ENCODE results near the gene TEN1.

Gene TEN1

DNA sequence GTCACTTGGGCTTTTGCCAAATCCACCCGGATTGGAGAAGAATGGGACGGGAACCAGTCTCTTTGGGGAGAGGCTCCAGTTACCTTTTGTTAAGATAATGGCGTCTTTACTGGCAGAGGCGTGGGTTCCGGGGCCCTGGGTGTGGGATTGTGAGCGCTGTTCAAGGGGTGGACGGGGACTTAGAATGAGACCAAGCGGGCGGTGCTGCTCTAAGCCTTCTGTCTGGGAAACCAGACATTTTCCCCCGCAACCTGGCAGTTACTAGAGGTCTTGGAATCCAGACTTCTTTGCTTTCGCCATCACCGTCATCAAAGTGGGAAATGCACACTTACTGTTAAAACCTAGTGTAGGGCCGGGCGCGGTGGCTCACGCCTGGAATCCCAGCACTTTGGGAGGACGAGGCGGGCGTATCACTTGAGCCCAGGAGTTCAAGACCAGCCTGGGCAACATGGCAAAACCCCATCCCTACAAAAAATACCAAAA lies 706 bp downstream of the TEN1 start:
- no peak for DNase-seq

DNA sequence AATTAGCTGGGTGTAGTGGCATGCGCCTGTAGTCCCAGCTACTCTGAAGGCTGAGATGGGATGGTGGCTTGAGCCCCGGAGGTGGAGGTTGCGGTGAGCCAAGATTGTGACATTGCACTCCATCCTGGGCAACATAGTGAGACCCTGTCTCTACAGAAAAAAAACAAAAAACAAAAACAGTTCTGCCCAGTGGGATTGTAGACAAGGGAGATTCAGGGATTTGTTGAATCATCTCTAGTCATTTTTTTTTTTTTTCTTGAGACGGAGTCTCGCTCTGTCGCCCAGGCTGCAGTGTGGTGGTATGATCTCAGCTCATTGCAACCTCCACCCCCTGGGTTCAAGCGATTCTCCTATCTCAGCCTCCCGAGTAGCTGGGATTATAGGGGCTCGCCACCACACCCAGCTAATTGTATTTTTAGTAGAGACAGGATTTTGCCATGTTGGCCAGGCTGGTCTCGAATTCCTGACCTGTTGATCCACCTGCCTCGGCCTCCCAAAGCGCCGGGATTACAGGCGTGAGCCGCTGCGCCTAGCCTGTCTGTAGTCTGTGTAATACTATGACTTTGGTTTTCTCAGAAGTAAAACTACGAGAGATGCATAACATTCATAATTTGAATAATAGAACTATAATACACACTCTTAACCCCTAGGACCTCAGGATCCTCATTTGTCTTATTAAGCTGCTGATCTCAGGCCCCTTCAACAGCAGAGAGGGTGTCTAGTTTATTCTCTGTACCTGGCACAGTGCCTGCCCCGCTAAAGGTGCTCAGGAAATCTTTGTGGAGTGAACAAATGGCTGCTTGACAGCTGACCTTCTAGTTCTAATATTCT lies 1.4 kb downstream of the TEN1 start:
- no peak for DNase-seq

DNA sequence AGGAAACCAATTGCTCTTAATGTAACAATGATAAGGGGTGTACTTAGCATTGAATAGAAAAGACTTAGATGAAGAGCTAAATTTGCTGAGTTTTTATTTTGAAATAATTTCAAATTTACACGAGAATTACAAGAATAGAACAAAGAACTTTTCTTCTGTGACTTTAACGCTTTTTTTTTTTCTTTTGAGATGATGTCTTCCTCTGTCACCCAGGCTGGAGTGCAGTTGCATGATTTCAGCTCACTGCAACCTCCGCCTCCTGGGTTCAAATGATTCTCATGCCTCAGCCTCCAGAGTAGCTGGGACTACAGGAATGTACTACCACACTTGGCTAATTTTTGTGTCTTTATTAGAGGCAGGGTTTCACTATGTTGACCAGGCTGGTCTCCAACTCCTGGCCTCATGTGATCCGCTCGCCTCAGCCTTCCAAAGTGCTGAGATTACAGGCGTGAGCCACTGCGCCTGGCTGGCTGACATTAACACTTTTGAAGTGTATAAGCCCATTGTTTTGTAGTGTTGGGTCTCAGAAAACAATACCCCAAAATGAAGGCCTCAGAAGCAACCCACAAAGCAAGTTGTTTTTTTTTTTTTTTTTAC lies 2.1 kb downstream of the TEN1 start:
- no peak for DNase-seq

DNA sequence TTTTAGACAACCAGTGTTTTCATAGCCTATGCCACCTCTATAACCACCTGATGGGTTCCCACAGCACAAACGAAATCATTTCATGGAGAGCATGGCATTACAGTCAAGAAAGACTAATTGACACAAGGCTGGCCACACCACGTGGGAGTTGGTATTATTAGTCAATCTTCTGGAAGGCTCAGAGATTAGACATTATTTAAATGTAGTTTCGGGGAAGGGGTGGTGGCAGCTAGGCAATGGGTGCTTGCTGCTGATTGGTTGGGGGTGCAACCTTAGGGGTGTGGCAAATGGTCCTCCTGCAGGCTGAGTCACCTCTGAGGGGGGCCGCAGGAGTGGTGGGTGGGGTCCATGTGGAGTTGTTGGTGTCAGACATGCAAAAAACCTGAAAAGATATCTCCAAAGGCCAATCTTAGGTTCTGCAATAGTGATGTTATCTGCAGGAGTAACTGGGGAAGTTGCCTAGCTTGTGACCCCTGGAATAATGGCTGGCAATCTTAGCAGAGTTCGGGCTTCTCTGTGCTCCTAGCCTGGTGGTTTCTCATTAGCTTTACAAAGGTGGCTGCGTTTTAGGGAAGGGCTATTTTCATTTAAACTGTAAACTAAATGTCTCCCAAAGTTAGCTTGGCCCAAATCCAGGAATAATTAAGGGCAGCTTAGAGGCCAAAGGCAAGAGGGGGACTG lies 4.6 kb downstream of the TEN1 start:
- DNase-seq, result peak; percentile 36 to 61 (median 54)

DNA sequence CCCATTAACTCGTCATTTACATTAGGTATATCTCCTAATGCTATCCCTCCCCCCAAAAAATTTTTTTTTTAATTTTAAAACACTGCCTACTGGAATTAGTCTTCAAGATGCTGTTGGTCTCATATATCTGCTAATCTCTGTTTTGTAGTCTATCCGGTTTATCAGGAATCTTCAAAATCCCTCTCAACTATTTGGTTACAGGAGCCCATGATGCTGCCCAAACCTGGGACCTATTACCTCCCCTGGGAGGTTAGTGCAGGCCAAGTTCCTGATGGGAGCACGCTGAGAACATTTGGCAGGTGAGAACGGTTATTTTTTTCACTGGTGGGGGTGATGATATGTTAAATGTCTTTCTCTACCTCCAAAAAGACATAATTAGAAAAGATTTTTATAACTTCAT lies 6.9 kb downstream of the TEN1 start:
- no peak for DNase-seq

DNA sequence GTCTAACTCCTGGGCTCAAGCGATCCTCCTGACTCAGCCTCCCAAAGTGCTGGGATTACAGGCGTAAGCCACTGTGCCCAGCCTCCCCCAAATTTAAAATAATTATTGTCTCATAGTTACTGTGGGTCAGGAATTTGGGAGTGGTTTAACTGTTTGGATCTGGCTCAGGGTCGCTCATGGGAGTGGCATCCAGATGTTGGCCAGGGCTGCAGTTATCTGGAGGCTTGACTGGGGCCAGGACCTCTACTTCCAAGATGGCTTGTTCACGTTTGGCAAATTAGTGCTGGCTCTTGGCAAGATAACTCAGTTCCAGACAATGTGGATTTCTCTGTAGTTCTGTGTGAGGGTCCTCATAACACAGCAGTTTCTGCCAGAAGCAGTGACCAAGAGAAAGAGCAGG lies 8.0 kb downstream of the TEN1 start:
- no peak for DNase-seq

DNA sequence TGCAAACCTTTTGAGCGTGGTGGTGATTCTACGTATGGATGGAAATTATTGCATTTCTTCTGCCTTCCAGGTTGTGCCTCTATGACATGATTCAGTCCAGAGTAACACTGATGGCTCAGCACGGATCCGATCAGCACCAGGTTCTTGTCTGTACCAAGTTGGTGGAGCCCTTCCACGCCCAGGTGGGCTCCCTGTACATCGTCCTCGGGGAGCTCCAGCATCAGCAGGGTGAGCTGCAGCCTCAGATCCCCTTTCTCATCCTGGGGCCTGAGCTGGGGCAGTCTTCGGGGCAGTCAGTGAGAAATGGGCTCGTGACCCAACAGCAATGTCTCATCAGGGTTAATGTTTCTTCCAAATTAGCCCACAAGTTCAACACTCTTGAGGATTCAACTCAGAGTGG lies 12.4 kb downstream of the TEN1 start:
- DNase-seq, result no peak

DNA sequence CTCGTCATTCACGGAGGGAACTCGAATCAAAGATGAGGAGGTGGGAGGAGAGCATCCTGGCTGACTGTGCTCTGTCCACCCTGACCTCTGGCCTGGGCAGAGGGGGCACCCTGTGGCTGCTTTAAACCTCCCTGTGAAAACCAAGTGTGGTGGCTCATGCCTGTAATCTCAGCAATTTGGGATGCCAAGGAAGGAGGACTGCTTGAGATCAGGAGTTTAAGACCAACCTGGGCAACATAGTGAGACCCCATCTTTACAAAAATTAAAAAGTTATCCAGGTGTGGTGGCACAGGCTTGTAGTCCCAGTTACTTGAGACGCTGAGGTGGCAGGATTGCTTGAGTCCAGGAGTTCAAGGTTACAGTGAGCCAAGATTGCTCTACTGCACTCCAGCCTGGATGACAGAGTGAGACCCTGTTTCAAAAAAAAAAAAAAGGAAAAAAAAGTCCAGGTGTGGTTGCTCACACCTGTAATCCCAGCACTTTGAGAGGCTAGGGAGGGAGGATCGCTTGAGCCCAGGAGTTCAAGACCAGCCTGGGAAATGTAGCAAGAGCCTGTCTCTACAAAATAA lies 15.8 kb downstream of the TEN1 start:
- DNase-seq, result no peak

- DNase-seq, result no peak
These were observed 16.4 kb downstream of the TEN1 start for GRCh38 chr17:75995385-75995925.

DNA sequence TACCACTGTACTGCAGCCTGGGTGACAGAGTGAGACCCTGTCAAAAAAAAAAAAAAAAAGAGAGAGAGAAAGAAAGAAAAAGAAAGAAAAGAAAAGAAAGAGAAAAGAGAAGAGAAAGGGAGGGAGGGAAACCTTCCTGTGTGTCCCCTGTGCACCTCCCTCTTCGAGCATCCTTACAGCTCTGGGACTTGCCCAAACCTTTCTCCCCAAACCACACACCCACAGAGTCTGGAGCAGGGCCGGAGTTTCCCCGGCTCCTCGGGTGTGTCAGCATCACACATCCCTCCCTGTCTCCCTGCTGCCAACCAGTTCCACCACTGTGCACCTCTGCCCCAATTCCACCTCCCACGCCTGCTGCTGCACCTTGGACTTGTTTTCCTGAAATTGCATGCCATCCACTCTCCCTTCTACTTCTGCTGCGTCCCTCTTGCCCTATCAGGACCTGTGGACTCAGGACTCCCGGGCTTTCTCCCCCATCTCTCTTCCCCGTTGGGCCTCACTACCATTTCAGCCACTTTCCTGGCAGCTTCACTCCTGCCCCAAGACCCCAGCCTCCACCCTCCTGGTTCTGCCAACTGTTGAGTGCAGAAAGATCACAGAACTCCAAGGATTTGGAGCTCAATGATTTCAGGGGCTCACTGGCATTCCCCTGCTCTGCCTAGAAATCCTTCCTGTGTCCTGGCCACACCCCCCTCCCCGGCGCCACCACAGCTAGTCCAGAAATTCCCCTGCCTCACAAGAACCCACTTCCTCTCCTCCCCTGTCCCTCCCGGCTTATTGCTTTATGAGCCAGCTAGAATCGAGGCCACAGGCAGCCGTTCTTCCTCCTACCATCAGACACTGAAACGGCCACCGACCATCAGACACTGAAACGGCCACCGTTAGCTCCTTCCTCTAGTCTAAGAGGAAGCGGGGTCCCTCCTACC lies 17.9 kb downstream of the TEN1 start:
- peak; percentile 80 to 91 (median 88) for DNase-seq

- DNase-seq, result no peak
These were observed 19.3 kb downstream of the TEN1 start for GRCh38 chr17:75998327-75998795.

DNA sequence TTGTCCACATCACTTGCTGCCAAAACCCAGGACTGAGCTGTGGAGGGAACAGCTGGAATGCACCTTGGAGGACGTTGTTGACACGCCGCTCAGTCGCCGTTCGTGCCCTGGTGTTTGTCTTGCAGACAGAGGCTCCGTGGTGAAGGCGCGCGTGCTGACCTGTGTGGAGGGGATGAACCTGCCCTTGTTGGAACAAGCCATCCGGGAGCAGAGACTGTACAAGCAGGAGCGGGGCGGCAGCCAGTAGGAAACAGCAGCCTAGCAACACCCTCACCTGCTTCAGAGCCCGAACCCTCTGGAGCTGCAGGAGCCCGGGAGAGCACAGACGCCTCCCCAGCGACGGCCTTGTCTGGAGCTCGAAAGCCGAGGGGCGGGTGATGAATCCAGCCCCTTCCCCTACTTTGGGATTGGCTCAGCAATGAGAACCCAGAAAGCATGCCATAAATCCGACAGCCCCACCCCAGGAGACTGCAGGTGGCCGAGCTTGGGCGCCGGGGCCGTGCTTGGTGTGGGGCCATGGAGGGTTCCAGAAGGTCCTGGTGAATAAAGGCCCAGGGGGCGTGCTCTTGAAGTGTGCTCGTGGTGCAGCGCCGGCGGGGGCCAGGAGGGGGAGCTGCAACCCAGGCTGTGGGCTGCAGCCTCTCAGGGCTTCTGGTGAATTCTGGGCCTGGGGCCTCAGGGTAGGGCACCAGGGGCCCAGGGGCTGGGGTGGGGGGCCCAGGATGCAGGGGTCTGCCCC lies 21.1 kb downstream of the TEN1 start:
- DNase-seq, result peak; percentile 63 to 83 (median 70)

GRCh38 chr17:76000755-76001521 lies 21.9 kb downstream of the TEN1 start, which contains the start of gene CDK3:
TSS of gene CDK3 (plus strand) at chr17:76000855. CDS start at chr17:76001426, 571 bp downstream.
- DNase-seq, result no peak

GRCh38 chr17:76002100-76002499 lies 23.1 kb downstream of the TEN1 start:
- DNase-seq, result no peak

DNA sequence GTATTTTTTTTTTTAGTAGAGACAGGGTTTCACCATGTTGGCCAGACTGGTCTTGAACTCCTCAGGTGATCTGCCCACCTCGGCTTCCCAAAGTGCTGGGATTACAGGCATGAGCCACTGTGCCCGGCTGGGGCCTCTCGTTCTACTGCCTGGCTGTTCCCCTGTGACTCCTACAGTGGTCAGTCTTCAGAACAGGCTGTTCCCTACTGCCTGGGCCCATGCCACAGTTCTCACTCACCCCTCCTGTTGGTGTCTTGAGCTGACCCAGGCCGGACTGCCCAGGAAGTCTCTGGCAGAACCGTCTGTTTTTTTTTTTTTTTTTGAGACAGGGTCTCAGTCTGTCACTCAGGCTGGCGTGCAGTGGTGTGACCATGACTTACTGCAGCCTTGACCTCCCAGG lies 24.9 kb downstream of the TEN1 start:
- DNase-seq, result no peak

- DNase-seq, result no peak
These were observed 25.8 kb downstream of the TEN1 start for GRCh38 chr17:76004750-76005262.

DNA sequence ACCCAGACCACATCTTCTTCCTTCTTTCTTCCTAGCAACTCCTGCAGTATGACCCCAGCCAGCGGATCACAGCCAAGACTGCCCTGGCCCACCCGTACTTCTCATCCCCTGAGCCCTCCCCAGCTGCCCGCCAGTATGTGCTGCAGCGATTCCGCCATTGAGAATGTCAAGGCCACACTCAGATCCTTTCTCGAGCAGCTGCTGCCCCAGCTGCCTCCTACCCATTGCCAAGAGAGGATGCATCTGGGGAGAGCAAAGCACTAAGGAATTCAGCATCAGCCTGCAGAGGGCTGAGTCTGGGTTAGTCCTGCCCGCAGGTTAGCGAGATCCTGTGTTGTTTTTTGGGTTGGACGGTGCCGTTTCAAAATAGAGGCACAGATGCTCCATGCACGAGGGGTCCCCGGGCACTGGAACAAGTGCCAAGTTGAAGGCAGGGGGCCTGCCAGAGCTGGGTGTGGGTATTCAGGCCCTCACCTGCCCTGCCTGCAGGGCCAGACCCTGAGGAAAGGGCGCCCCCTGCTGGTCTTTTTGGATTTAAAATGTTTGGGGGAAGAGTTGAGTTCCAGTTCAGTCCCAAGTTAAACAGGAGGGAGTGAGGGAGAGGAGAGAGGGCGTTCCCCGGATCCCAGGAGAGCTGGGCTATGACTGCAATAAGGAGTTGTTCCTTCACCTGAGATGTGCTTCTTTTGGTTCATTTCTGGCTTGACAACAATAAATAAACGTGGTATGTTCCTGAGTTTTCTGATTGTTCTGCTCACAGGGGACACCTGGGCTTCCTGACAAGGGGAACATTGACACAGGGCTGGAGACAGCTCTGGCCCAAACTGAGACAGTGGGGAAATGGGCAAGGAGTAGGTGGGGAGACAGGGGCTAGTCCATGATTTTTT lies 26.5 kb downstream of the TEN1 start:
- peak; percentile 77 to 92 (median 90) for DNase-seq

DNA sequence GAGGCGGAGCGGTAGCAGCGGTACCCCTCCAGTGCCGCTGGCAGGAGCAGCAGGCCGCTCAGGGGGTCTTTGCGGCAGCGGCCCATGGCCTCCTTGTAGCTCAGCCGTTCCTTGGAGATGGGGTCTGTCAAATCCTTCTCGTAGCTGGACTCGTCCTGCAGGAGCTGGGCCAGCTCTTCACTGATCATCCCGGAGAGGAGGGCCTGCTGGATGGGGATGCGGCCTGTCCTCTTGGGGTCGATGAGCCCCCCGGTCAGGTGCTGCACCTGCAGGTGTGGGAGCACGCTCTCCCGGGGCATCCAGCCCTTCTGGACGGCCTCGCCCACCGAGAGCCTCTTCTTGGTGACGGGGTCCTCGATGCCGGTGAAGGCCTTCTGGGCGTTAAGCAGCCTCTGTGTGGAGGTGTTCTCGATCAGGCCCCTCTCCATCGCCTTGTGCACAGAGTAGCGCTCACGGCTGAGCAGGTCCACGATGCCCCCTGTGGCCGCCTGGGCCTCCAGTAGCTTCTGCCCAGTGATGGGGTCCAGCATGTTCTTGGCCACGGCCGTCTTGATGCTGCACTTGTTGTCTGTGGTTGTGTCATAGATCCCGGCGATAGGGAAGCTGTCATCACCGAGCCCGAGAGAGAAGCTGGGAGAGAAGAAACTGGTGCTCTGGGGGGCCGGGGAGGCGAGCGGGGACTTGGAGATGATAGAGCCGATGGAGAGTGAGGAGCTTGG lies 28.2 kb downstream of the TEN1 start:
- DNase-seq, result no peak

Measured in suppressor macrophage (primary cell).